Loucy (cell line): ENCODE results near the gene F2RL1.
"Not testable (repeated sequence)": the region's sequence is repeated elsewhere in the genome, so short reads cannot be mapped to it uniquely, and the experiment has no call there.

Experiments used
- H2AFZ ChIP-seq: fragments of 200-600 bp; sonication (generic); 2 replicates; pipeline ENCODE4 v1.6.0; 2016; ENCODE audit warnings: antibody characterized with exemption, mild to moderate bottlenecking, low read length, moderate library complexity
- H3F3A ChIP-seq: fragments of 200-600 bp; 2 replicates; pipeline ENCODE4 v1.6.0; 2016; ENCODE audit warnings: antibody characterized with exemption, low read depth, mild to moderate bottlenecking
- H3K27me3 ChIP-seq: fragments of 200-600 bp; sonication (generic); 2 replicates; pipeline ENCODE4 v1.6.1; 2014; ENCODE audit warnings: low read length, mild to moderate bottlenecking; ENCODE audit not compliant: insufficient read depth, poor library complexity, severe bottlenecking
- H3K36me3 ChIP-seq: fragments of 200-600 bp; sonication (generic); 2 replicates; pipeline ENCODE4 v1.6.1; 2016; ENCODE audit warnings: low read length; ENCODE audit not compliant: insufficient read depth
- H3K4me1 ChIP-seq: fragments of 200-600 bp; sonication (generic); 2 replicates; pipeline ENCODE4 v1.5.1; 2014; ENCODE audit warnings: low read length, mild to moderate bottlenecking; ENCODE audit not compliant: insufficient read depth, poor library complexity, severe bottlenecking
- H3K4me2 ChIP-seq: fragments of 200-600 bp; sonication (generic); 2 replicates; pipeline ENCODE4 v1.6.0; 2014; ENCODE audit warnings: antibody characterized with exemption, low read length, low read depth, mild to moderate bottlenecking; ENCODE audit not compliant: poor library complexity, severe bottlenecking
- H3K4me3 ChIP-seq: fragments of 200-600 bp; sonication (generic); 2 replicates; pipeline ENCODE4 v1.5.1; 2014; ENCODE audit warnings: low read length, mild to moderate bottlenecking, mixed read lengths; ENCODE audit not compliant: poor library complexity, severe bottlenecking
- H3K79me2 ChIP-seq: fragments of 200-600 bp; sonication (generic); 2 replicates; pipeline ENCODE4 v1.6.1; 2014; ENCODE audit warnings: low read length; ENCODE audit not compliant: insufficient read depth
- H3K9ac ChIP-seq: fragments of 200-600 bp; sonication (generic); 2 replicates; pipeline ENCODE4 v1.6.0; 2014; ENCODE audit warnings: mild to moderate bottlenecking, low read depth, low read length, moderate library complexity; ENCODE audit not compliant: poor library complexity, severe bottlenecking
- H3K9me2 ChIP-seq: fragments of 200-600 bp; sonication (generic); replicated peaks from 2 replicates; pipeline ENCODE4 v1.6.1; 2016; ENCODE audit warnings: low read depth, low read length, mixed read lengths
- H3K9me3 ChIP-seq: fragments of 200-600 bp; sonication (generic); 2 replicates; pipeline ENCODE4 v1.6.1; 2014; ENCODE audit warnings: mild to moderate bottlenecking, antibody characterized with exemption, low read length, low read depth; ENCODE audit not compliant: insufficient read depth
- H4K20me1 ChIP-seq: fragments of 200-600 bp; sonication (generic); 2 replicates; pipeline ENCODE4 v1.6.0; 2014; ENCODE audit warnings: antibody characterized with exemption, low read length, mild to moderate bottlenecking; ENCODE audit not compliant: insufficient read depth, poor library complexity, severe bottlenecking
- CTCF ChIP-seq: fragments of 200-600 bp; sonication (generic); conservative IDR thresholded peaks from 2 replicates; pipeline ENCODE4 v1.5.1; 2014; ENCODE audit warnings: mild to moderate bottlenecking, antibody characterized with exemption, low read length
- EZH2phosphoT487 ChIP-seq: fragments of 200-600 bp; IDR thresholded peaks from 2 replicates; pipeline ENCODE4 v1.6.1; 2018; ENCODE audit warnings: antibody characterized with exemption, mild to moderate bottlenecking, moderate library complexity, borderline replicate concordance

Gene F2RL1

GRCh38 chr5:76820526-76820890 lies 1.7 kb downstream of the F2RL1 start:
- Histone ChIP-seq H3K79me2 (no peaks in the 10 kb centered on the region), H3K4me2 (no peak overlapping the region), H3K9ac (no peak overlapping the region), H4K20me1 (no peaks in the 10 kb centered on the region), H3K9me2 (no peaks in the 10 kb centered on the region), H2AFZ (no peak overlapping the region), H3K9me3 (no peaks in the 10 kb centered on the region), H3K4me1 (peaks cover 4% of the 10 kb centered on the region), H3K4me3 (no peak overlapping the region), H3F3A (no peaks in the 10 kb centered on the region), H3K27me3 (peaks cover 6% of the 10 kb centered on the region), H3K36me3 (no peaks in the 10 kb centered on the region)
- TF ChIP-seq EZH2phosphoT487 (no peak), CTCF (no peak)

DNA sequence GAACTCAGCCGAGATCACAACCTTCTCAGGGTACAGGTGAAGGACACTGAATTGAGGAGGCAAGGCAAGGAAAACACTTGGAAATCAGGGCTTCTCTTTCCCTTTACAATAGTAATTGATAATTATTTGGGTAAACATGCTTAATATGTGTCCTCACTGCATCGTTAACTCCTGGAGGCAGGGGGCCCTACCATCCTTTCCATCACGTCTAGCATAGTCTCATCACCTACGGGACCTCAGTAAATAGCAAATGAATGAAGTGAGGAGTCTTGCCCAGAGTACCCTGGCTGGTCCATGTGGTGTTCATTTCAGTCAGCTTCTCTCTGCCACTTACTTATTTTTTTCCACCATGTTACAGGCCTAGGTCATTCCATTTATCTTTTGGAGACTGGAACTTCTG lies 2.3 kb downstream of the F2RL1 start:
- no peak overlapping the region for H3K9ac ChIP-seq
- no peak overlapping the region for H2AFZ ChIP-seq
- no peaks in the 10 kb centered on the region for H3F3A ChIP-seq
- no peaks in the 10 kb centered on the region for H3K9me2 ChIP-seq
- H3K4me3 ChIP-seq, result no peak overlapping the region
- no peaks in the 10 kb centered on the region for H3K79me2 ChIP-seq
- H3K4me2 ChIP-seq, result no peak overlapping the region
- no peaks in the 10 kb centered on the region for H3K9me3 ChIP-seq
- no peak for TF ChIP-seq EZH2phosphoT487
- no peak for TF ChIP-seq CTCF
- H3K4me1 ChIP-seq, result peaks cover 4% of the 10 kb centered on the region
- peaks cover 6% of the 10 kb centered on the region for H3K27me3 ChIP-seq
- no peaks in the 10 kb centered on the region for H3K36me3 ChIP-seq
- no peaks in the 10 kb centered on the region for H4K20me1 ChIP-seq

DNA sequence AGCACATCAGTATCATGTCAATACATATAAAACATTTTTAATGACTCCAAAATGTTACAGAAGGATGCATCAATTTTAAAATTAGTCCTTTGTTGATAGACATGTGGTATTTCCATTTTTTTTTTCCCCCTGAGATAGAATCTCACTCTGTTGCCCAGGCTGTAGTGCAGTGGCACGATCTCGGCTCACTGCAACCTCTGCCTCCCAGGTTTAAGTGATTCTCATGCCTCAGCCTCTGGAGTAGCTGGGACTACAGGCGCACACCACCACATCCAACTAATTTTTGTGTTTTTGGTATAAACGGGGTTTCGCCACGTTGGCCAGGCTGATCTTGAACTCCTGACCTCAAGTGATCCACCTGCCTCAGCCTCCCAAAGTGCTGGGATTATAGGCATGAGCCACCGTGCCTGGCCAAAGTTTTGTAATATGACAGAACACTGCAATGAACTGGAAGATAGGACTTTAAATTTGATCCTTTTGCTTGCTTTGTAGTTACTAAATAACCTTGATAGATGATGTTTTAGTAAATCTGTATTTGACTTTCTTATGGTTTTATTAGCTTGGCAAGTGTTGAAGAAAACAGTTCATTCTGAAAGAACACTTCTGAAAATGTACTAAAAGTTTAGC lies 3.4 kb downstream of the F2RL1 start:
- not testable (repeated sequence) for H3K79me2 ChIP-seq, H3K9me2 ChIP-seq, H3K4me1 ChIP-seq, H3F3A ChIP-seq, H3K9ac ChIP-seq, H3K4me2 ChIP-seq, H3K36me3 ChIP-seq, H3K27me3 ChIP-seq, H4K20me1 ChIP-seq, H3K4me3 ChIP-seq, H3K9me3 ChIP-seq, H2AFZ ChIP-seq

DNA sequence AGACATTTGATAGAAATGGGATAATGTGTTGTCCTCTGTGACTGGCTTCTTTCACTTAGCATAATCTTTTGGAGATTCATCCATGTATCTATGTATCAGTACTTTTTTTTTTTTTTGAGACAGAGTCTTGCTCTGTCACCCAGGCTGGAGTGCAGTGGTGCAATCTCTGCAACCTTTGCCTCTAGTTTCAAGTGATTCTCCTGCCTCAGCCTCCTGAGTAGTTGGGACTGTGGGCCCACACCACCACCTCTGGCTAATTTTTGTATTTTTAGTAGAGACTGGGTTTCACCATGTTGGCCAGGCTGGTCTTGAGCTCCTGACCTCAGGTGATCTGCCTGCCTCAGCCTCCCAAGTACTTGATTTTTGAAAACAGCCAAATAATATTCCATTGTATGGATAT lies 7.6 kb downstream of the F2RL1 start:
- not testable (repeated sequence) for H3K9me2 ChIP-seq, H2AFZ ChIP-seq, H3F3A ChIP-seq, H3K4me2 ChIP-seq, H3K4me1 ChIP-seq, H3K27me3 ChIP-seq, H3K36me3 ChIP-seq, H4K20me1 ChIP-seq, H3K4me3 ChIP-seq, H3K9ac ChIP-seq, H3K9me3 ChIP-seq, H3K79me2 ChIP-seq
